Measurements from ENCODE around the gene TP53TG3. TPM values are rescaled to one million over a fixed set of nuclear protein-coding genes. Genes with fewer than 3 reads are reported as not detected.
"Not testable (repeated sequence)": the region's sequence is repeated elsewhere in the genome, so short reads cannot be mapped to it uniquely, and the experiment has no call there.

Gene TP53TG3, protein sequence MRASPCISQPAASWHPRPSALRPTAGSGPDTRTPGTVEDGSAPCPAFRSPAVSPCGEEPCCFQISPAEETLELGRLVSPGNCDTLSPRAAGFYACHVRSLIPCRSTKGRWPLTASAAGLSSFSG
- total RNA-seq (2014; rRNA removed; shearing (Covaris generic); ENCODE audit: low replicate concordance) = not detected in 2 replicates

DNA sequence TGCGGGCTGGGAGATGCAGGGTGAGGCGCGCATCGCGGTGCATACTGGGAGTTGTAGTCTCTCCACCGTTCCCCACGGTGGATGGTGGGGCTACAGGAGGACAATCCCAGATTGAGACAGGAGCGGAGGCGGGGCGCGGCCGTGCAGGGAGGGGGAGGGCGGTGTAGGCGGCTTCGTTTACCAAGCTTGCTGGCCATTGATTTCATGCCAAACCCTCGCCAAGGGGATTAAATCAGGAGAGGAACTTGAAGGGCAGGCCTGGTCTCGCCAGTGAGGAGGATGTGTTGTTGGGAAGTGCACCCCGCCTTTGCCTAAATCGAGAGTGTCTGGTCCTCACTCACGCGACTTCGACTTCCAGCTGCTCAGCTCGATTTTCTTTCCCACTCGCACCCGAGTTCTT, at the start of gene TP53TG3:
Gene TP53TG3 (minus strand): TSS at position 101 of the 400 bp plus-strand sequence. CDS start 68 bp downstream, at position 33.
- not testable (repeated sequence) for H3K27me3 ChIP-seq (ENCODE audit: low read length); H3K9me3 ChIP-seq (ENCODE audit: low read length); DNase-seq; H3K4me1 ChIP-seq (ENCODE audit: low read length); H3K4me2 ChIP-seq (ENCODE audit: low read depth, low read length, poor library complexity, severe bottlenecking); H3K27ac ChIP-seq (ENCODE audit: low read length); H3K9ac ChIP-seq (ENCODE audit: low read length); H3K9me2 ChIP-seq (replicated peaks; ENCODE audit: insufficient read depth, low read length); H3K36me3 ChIP-seq (ENCODE audit: insufficient read depth, low read length); H4K20me1 ChIP-seq (ENCODE audit: insufficient read depth, low read depth, low read length); H3K79me2 ChIP-seq (ENCODE audit: low read length); H2AFZ ChIP-seq (ENCODE audit: low read length); H3K4me3 ChIP-seq (ENCODE audit: low read length)

GRCh38 chr16:32650876-32651275, 25.1 kb downstream of the TP53TG3 start:
- not testable (repeated sequence) for H3K27ac ChIP-seq (ENCODE audit: low read length); H3K4me1 ChIP-seq (ENCODE audit: low read length); H3K27me3 ChIP-seq (ENCODE audit: low read length); H3K36me3 ChIP-seq (ENCODE audit: insufficient read depth, low read length); H3K4me3 ChIP-seq (ENCODE audit: low read length); H3K79me2 ChIP-seq (ENCODE audit: low read length); H3K9ac ChIP-seq (ENCODE audit: low read length); H3K9me3 ChIP-seq (ENCODE audit: low read length); H2AFZ ChIP-seq (ENCODE audit: low read length); H4K20me1 ChIP-seq (ENCODE audit: insufficient read depth, low read depth, low read length); H3K9me2 ChIP-seq (replicated peaks; ENCODE audit: insufficient read depth, low read length); H3K4me2 ChIP-seq (ENCODE audit: low read depth, low read length, poor library complexity, severe bottlenecking); DNase-seq

DNA sequence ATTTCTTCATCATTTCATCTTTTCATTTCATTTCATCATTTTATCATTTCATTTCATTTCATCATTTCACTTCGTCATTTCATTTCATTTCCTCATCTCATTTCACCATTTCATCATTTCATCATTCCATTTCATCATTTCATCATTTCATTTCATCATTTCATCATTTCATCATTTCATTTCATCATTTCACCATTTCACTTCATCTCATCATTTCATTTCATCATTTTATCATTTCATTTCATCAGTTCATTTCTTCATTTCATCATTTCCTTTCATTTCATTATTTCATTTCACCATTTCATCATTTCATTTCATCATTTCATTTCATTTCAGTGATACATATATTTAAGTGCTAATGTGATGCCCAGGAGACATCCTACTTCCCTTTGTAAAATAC, 28.4 kb downstream of the TP53TG3 start:
- H3K4me3 ChIP-seq (ENCODE audit: low read length); H4K20me1 ChIP-seq (ENCODE audit: insufficient read depth, low read depth, low read length); H3K9me2 ChIP-seq (replicated peaks; ENCODE audit: insufficient read depth, low read length); H3K9ac ChIP-seq (ENCODE audit: low read length); H3K9me3 ChIP-seq (ENCODE audit: low read length); H3K4me2 ChIP-seq (ENCODE audit: low read depth, low read length, poor library complexity, severe bottlenecking); H3K79me2 ChIP-seq (ENCODE audit: low read length); H3K4me1 ChIP-seq (ENCODE audit: low read length); H2AFZ ChIP-seq (ENCODE audit: low read length); H3K27ac ChIP-seq (ENCODE audit: low read length); H3K36me3 ChIP-seq (ENCODE audit: insufficient read depth, low read length); DNase-seq; H3K27me3 ChIP-seq (ENCODE audit: low read length): not testable (repeated sequence)

- not testable (repeated sequence) for H3K4me1 ChIP-seq (ENCODE audit: low read length); H3K79me2 ChIP-seq (ENCODE audit: low read length); H4K20me1 ChIP-seq (ENCODE audit: insufficient read depth, low read depth, low read length); H3K36me3 ChIP-seq (ENCODE audit: insufficient read depth, low read length); H3K9me2 ChIP-seq (replicated peaks; ENCODE audit: insufficient read depth, low read length); H3K27me3 ChIP-seq (ENCODE audit: low read length); H3K9ac ChIP-seq (ENCODE audit: low read length); H3K4me3 ChIP-seq (ENCODE audit: low read length); H3K4me2 ChIP-seq (ENCODE audit: low read depth, low read length, poor library complexity, severe bottlenecking); H3K9me3 ChIP-seq (ENCODE audit: low read length); DNase-seq; H2AFZ ChIP-seq (ENCODE audit: low read length); H3K27ac ChIP-seq (ENCODE audit: low read length)
These were observed 29.2 kb downstream of the TP53TG3 start for GRCh38 chr16:32646780-32647179.

- not testable (repeated sequence) for H3K4me1 ChIP-seq (ENCODE audit: low read length); H3K27me3 ChIP-seq (ENCODE audit: low read length); H3K9me2 ChIP-seq (replicated peaks; ENCODE audit: insufficient read depth, low read length); H3K79me2 ChIP-seq (ENCODE audit: low read length); H2AFZ ChIP-seq (ENCODE audit: low read length); H3K9ac ChIP-seq (ENCODE audit: low read length); H3K4me3 ChIP-seq (ENCODE audit: low read length); DNase-seq; H3K27ac ChIP-seq (ENCODE audit: low read length); H3K36me3 ChIP-seq (ENCODE audit: insufficient read depth, low read length); H4K20me1 ChIP-seq (ENCODE audit: insufficient read depth, low read depth, low read length); H3K9me3 ChIP-seq (ENCODE audit: low read length); H3K4me2 ChIP-seq (ENCODE audit: low read depth, low read length, poor library complexity, severe bottlenecking)
These were observed 29.8 kb downstream of the TP53TG3 start for GRCh38 chr16:32646177-32646576.

DNA sequence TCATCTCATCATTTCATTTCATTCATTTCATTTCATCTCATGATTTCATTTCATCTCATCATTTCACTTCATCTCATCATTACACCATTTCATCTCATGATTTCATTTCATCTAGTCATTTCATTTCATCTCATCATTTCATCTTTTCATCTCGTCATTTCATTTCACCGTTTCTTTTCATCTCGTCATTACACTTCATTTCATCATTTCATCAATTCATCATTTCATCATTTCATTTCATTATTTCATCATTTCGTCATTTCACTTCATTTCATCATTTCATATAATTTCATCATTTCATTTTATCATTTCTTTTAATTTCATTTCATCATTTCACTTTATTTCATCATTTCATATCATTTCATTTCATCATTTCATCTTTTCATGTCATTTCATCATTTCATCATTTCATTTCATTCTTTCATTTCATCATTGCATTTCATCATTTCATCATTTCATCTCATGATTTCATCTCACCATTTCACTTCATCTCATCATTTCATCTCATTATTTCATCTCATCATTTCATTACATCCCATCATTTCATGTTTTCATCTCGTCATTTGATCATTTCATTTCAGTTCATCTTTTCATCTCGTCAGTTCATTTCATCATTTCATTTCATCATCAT, 30.6 kb downstream of the TP53TG3 start:
- not testable (repeated sequence) for H3K4me3 ChIP-seq (ENCODE audit: low read length); H2AFZ ChIP-seq (ENCODE audit: low read length); H3K9ac ChIP-seq (ENCODE audit: low read length); H3K27me3 ChIP-seq (ENCODE audit: low read length); H3K79me2 ChIP-seq (ENCODE audit: low read length); DNase-seq; H3K36me3 ChIP-seq (ENCODE audit: insufficient read depth, low read length); H3K4me1 ChIP-seq (ENCODE audit: low read length); H3K4me2 ChIP-seq (ENCODE audit: low read depth, low read length, poor library complexity, severe bottlenecking); H3K9me2 ChIP-seq (replicated peaks; ENCODE audit: insufficient read depth, low read length); H3K9me3 ChIP-seq (ENCODE audit: low read length); H4K20me1 ChIP-seq (ENCODE audit: insufficient read depth, low read depth, low read length); H3K27ac ChIP-seq (ENCODE audit: low read length)

GRCh38 chr16:32644715-32645114, 31.2 kb downstream of the TP53TG3 start:
- H3K27me3 ChIP-seq (ENCODE audit: low read length); H3K9me2 ChIP-seq (replicated peaks; ENCODE audit: insufficient read depth, low read length); H3K9ac ChIP-seq (ENCODE audit: low read length); H3K9me3 ChIP-seq (ENCODE audit: low read length); H3K4me2 ChIP-seq (ENCODE audit: low read depth, low read length, poor library complexity, severe bottlenecking); H3K27ac ChIP-seq (ENCODE audit: low read length); H2AFZ ChIP-seq (ENCODE audit: low read length); H3K4me1 ChIP-seq (ENCODE audit: low read length); DNase-seq; H3K79me2 ChIP-seq (ENCODE audit: low read length); H3K36me3 ChIP-seq (ENCODE audit: insufficient read depth, low read length); H3K4me3 ChIP-seq (ENCODE audit: low read length); H4K20me1 ChIP-seq (ENCODE audit: insufficient read depth, low read depth, low read length): not testable (repeated sequence)

DNA sequence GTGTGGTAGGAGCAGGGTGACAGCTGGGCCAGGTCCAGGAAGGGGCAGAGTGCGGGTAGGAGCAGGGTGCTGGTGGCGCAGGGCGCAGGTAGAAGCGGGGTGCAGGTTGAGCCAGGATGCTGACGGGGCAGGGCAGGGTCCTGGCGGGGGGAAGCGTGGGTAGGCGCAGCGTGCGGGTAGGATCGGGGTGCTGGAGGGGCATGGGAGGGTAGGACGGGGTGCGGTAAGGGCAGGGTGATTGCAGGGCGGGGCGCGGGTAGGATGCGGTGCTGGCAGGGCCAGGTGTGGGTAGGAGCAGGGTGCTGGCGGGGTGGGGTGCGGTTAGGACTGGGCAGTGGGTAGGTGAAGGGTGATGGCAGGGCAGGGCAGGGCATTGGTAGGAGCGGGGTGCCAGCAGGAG, 38.4 kb downstream of the TP53TG3 start:
- not testable (repeated sequence) for H3K36me3 ChIP-seq (ENCODE audit: insufficient read depth, low read length); H3K9me2 ChIP-seq (replicated peaks; ENCODE audit: insufficient read depth, low read length); H3K79me2 ChIP-seq (ENCODE audit: low read length); H2AFZ ChIP-seq (ENCODE audit: low read length); H3K27ac ChIP-seq (ENCODE audit: low read length); H4K20me1 ChIP-seq (ENCODE audit: insufficient read depth, low read depth, low read length); H3K4me1 ChIP-seq (ENCODE audit: low read length); DNase-seq; H3K4me3 ChIP-seq (ENCODE audit: low read length); H3K9me3 ChIP-seq (ENCODE audit: low read length); H3K27me3 ChIP-seq (ENCODE audit: low read length); H3K4me2 ChIP-seq (ENCODE audit: low read depth, low read length, poor library complexity, severe bottlenecking); H3K9ac ChIP-seq (ENCODE audit: low read length)

DNA sequence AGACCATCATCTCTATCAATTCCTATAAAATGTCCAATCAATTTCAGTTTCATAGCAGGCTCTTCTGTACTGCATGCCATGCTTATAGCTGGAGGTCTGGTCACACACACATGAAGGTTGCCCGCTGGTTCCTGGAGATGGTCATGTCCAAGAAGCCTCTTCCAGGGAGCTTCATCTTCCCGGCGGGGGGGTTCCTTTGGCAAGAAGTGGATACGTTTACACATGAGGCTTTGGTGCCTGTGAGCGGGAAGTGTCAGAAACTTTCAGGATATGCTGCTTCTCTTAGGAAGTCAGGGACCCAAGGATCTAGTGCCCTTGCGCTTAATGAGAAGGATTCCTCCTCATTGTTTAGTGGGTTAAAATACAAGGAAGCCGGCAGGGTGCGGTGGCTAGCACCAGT, 43.9 kb downstream of the TP53TG3 start:
- H3K4me3 ChIP-seq (ENCODE audit: low read length); H3K27ac ChIP-seq (ENCODE audit: low read length); H4K20me1 ChIP-seq (ENCODE audit: insufficient read depth, low read depth, low read length); H3K4me2 ChIP-seq (ENCODE audit: low read depth, low read length, poor library complexity, severe bottlenecking); DNase-seq; H3K9me2 ChIP-seq (replicated peaks; ENCODE audit: insufficient read depth, low read length); H3K27me3 ChIP-seq (ENCODE audit: low read length); H3K9ac ChIP-seq (ENCODE audit: low read length); H3K36me3 ChIP-seq (ENCODE audit: insufficient read depth, low read length); H3K4me1 ChIP-seq (ENCODE audit: low read length); H3K79me2 ChIP-seq (ENCODE audit: low read length); H2AFZ ChIP-seq (ENCODE audit: low read length); H3K9me3 ChIP-seq (ENCODE audit: low read length): not testable (repeated sequence)

All from Karpas-422 (cell line).